ENCODE data around the gene ANKRD55. TPM values are rescaled to one million over a fixed set of nuclear protein-coding genes. Genes with fewer than 3 reads are reported as not detected.

Gene ANKRD55
- total RNA-seq, 1 donor from 2014 or later, result not detected

DNA sequence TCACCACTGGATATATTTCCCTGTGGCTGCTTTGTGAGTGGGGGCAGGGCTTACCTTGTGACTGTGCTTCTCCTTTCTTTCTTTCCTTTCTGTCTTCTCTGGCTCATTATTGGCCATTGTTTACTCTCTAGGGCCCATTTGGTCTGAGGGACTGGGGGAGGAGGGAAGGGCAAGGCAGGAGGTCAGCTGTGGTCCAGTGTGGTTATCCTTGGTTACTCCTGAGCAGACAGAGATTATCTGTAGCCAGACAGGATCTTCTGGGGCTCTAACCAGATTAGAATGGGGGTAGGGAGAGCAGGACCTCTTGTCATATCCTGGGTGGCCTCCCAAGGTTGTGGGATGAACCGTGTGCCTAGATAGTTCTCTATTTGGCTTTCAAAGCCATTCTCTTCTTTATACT lies 71.2 kb downstream of the ANKRD55 start:
- no peak overlapping the region for H3K9ac ChIP-seq (ENCODE audit: low read length)
- H4K20me1 ChIP-seq (ENCODE audit: insufficient read depth, low read length), result no peaks in the 10 kb centered on the region
- no peak overlapping the region for H3K4me2 ChIP-seq (ENCODE audit: low read length)
- Mint-ChIP-seq H3K4me1 (ENCODE audit: low read depth, unreplicated experiment) (peaks cover 25% of the 10 kb centered on the region), H3K4me3 (ENCODE audit: unreplicated experiment) (no peak overlapping the region), H3K27ac (ENCODE audit: unreplicated experiment) (no peak overlapping the region), H3K9me3 (ENCODE audit: unreplicated experiment) (no peaks in the 10 kb centered on the region), H3K27me3 (ENCODE audit: low read depth, unreplicated experiment) (peaks cover 3% of the 10 kb centered on the region), H3K36me3 (ENCODE audit: low read depth, unreplicated experiment) (no peaks in the 10 kb centered on the region)
- no peak overlapping the region for H2AFZ ChIP-seq (ENCODE audit: low read depth, low read length)
- FAIRE-seq, result no peak
- H3K27me3 ChIP-seq (ENCODE audit: insufficient read depth, low read length), result peaks cover 2% of the 10 kb centered on the region
- H3K4me1 ChIP-seq (ENCODE audit: insufficient read depth, low read length), result no peaks in the 10 kb centered on the region
- no peak overlapping the region for H3K4me3 ChIP-seq (ENCODE audit: insufficient read depth, low read depth, low read length)
- H3K27ac ChIP-seq (ENCODE audit: low read depth, low read length), result no peak overlapping the region
- no peak for TF ChIP-seq EZH2 (IDR thresholded peaks at IDR 0.05; ENCODE audit: insufficient read depth, low read length)
- TF ChIP-seq, protein P1, sequence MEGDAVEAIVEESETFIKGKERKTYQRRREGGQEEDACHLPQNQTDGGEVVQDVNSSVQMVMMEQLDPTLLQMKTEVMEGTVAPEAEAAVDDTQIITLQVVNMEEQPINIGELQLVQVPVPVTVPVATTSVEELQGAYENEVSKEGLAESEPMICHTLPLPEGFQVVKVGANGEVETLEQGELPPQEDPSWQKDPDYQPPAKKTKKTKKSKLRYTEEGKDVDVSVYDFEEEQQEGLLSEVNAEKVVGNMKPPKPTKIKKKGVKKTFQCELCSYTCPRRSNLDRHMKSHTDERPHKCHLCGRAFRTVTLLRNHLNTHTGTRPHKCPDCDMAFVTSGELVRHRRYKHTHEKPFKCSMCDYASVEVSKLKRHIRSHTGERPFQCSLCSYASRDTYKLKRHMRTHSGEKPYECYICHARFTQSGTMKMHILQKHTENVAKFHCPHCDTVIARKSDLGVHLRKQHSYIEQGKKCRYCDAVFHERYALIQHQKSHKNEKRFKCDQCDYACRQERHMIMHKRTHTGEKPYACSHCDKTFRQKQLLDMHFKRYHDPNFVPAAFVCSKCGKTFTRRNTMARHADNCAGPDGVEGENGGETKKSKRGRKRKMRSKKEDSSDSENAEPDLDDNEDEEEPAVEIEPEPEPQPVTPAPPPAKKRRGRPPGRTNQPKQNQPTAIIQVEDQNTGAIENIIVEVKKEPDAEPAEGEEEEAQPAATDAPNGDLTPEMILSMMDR (IDR thresholded peaks at IDR 0.05; ENCODE audit: insufficient read depth, low read depth, low read length), result no peak
- H3K9me3 ChIP-seq (ENCODE audit: insufficient read depth, low read depth, low read length), result no peaks in the 10 kb centered on the region
- no peak for DNase-seq (ENCODE audit: low read depth)
- H3K36me3 ChIP-seq (ENCODE audit: insufficient read depth, low read length), result no peaks in the 10 kb centered on the region
- no peaks in the 10 kb centered on the region for H3K79me2 ChIP-seq (ENCODE audit: insufficient read depth, low read length)

DNA sequence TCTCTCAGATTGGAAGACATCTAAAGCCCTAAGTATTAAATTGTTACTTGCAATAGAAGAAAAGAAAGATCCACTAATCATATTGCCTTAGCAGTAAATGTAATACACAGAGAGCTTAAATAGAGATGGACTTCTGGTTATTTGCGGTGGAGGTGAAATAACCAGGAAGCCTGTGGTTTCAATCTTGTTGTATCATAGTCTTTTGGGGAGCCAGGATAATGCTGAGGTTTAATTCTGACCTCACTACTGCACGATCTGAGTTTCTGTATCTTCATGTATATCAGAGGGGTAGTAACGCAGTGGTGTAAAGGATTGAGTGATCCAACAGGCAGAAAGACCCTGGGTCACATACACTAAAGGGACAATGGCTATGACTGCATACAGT lies 71.7 kb downstream of the ANKRD55 start:
- Histone ChIP-seq H3K36me3 (ENCODE audit: insufficient read depth, low read length) (no peaks in the 10 kb centered on the region), H3K4me1 (ENCODE audit: insufficient read depth, low read length) (no peaks in the 10 kb centered on the region), H3K9ac (ENCODE audit: low read length) (no peak overlapping the region), H3K27ac (ENCODE audit: low read depth, low read length) (no peak overlapping the region), H4K20me1 (ENCODE audit: insufficient read depth, low read length) (no peaks in the 10 kb centered on the region), H3K27me3 (ENCODE audit: insufficient read depth, low read length) (peaks cover 2% of the 10 kb centered on the region), H3K79me2 (ENCODE audit: insufficient read depth, low read length) (no peaks in the 10 kb centered on the region), H3K9me3 (ENCODE audit: insufficient read depth, low read depth, low read length) (no peaks in the 10 kb centered on the region), H2AFZ (ENCODE audit: low read depth, low read length) (no peak overlapping the region), H3K4me2 (ENCODE audit: low read length) (no peak overlapping the region), H3K4me3 (ENCODE audit: insufficient read depth, low read depth, low read length) (no peak overlapping the region)
- peaks cover 29% of the 10 kb centered on the region for H3K4me1 Mint-ChIP-seq (ENCODE audit: low read depth, unreplicated experiment)
- no peak for TF ChIP-seq EZH2 (IDR thresholded peaks at IDR 0.05; ENCODE audit: insufficient read depth, low read length)
- TF ChIP-seq, protein P1 (IDR thresholded peaks at IDR 0.05; ENCODE audit: insufficient read depth, low read depth, low read length), result no peak
- H3K9me3 Mint-ChIP-seq (ENCODE audit: unreplicated experiment), result no peaks in the 10 kb centered on the region
- no peaks in the 10 kb centered on the region for H3K36me3 Mint-ChIP-seq (ENCODE audit: low read depth, unreplicated experiment)
- DNase-seq (ENCODE audit: low read depth), result no peak
- no peak for FAIRE-seq
- peaks cover 3% of the 10 kb centered on the region for H3K27me3 Mint-ChIP-seq (ENCODE audit: low read depth, unreplicated experiment)
- no peak overlapping the region for H3K27ac Mint-ChIP-seq (ENCODE audit: unreplicated experiment)
- H3K4me3 Mint-ChIP-seq (ENCODE audit: unreplicated experiment), result no peak overlapping the region

DNA sequence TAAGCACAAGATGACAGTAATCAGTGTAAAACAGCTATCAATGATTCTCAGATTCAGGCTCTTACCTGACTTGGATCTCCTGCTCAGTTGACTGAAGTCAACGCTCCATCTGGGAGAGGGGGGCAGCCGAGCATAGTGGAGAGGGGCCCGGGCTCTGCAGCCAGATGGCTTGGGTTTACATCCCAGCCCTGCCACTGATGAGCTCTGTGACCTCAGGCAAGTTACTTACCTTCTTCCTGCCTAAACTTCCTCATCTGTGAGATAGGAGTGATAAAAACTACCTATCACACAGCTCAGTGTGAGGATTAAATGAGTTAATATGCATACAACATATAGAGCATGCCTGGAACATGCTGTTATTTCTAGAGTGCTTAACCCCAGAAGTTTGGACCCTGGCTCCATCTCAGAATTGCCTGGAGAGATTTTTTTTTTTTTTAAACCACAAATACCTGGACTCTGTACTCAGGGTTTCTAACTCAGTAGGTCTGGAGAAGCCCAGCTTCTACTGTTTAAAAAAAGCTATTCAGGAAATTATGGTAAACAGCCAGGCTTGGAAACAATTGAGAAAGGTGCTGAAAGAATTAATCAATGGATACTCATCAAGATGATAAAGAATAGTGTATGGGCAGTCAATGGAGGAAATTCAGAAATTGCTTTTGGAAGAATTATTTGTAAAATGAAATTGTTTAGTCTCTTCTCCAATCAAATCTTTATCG lies 72.2 kb downstream of the ANKRD55 start:
- no peak overlapping the region for H2AFZ ChIP-seq (ENCODE audit: low read depth, low read length)
- no peaks in the 10 kb centered on the region for H3K79me2 ChIP-seq (ENCODE audit: insufficient read depth, low read length)
- H3K9ac ChIP-seq (ENCODE audit: low read length), result no peak overlapping the region
- peaks cover 2% of the 10 kb centered on the region for H3K27me3 ChIP-seq (ENCODE audit: insufficient read depth, low read length)
- no peaks in the 10 kb centered on the region for H3K36me3 Mint-ChIP-seq (ENCODE audit: low read depth, unreplicated experiment)
- H4K20me1 ChIP-seq (ENCODE audit: insufficient read depth, low read length), result no peaks in the 10 kb centered on the region
- H3K9me3 Mint-ChIP-seq (ENCODE audit: unreplicated experiment), result no peaks in the 10 kb centered on the region
- H3K36me3 ChIP-seq (ENCODE audit: insufficient read depth, low read length), result no peaks in the 10 kb centered on the region
- H3K4me3 ChIP-seq (ENCODE audit: insufficient read depth, low read depth, low read length), result no peak overlapping the region
- H3K4me1 Mint-ChIP-seq (ENCODE audit: low read depth, unreplicated experiment), result peaks cover 29% of the 10 kb centered on the region
- TF ChIP-seq, protein P1 (IDR thresholded peaks at IDR 0.05; ENCODE audit: insufficient read depth, low read depth, low read length), result no peak
- TF ChIP-seq EZH2 (IDR thresholded peaks at IDR 0.05; ENCODE audit: insufficient read depth, low read length), result no peak
- no peaks in the 10 kb centered on the region for H3K4me1 ChIP-seq (ENCODE audit: insufficient read depth, low read length)
- H3K27ac Mint-ChIP-seq (ENCODE audit: unreplicated experiment), result no peak overlapping the region
- no peak for FAIRE-seq
- no peak for DNase-seq (ENCODE audit: low read depth)
- H3K4me3 Mint-ChIP-seq (ENCODE audit: unreplicated experiment), result no peak overlapping the region
- no peaks in the 10 kb centered on the region for H3K9me3 ChIP-seq (ENCODE audit: insufficient read depth, low read depth, low read length)
- no peak overlapping the region for H3K4me2 ChIP-seq (ENCODE audit: low read length)
- peaks cover 3% of the 10 kb centered on the region for H3K27me3 Mint-ChIP-seq (ENCODE audit: low read depth, unreplicated experiment)
- no peak overlapping the region for H3K27ac ChIP-seq (ENCODE audit: low read depth, low read length)
